ENCODE measurements around the gene TMEM38B.
A peak's percentile ranks its signal among the peaks of the same experiment; 100 is the strongest.

TMEM38B gene

GRCh38 chr9:105672711-105673234 lies 21.6 kb upstream of the TMEM38B start:
- POLR2A ChIA-PET: no interaction called here
- TF ChIP-seq, protein P1, sequence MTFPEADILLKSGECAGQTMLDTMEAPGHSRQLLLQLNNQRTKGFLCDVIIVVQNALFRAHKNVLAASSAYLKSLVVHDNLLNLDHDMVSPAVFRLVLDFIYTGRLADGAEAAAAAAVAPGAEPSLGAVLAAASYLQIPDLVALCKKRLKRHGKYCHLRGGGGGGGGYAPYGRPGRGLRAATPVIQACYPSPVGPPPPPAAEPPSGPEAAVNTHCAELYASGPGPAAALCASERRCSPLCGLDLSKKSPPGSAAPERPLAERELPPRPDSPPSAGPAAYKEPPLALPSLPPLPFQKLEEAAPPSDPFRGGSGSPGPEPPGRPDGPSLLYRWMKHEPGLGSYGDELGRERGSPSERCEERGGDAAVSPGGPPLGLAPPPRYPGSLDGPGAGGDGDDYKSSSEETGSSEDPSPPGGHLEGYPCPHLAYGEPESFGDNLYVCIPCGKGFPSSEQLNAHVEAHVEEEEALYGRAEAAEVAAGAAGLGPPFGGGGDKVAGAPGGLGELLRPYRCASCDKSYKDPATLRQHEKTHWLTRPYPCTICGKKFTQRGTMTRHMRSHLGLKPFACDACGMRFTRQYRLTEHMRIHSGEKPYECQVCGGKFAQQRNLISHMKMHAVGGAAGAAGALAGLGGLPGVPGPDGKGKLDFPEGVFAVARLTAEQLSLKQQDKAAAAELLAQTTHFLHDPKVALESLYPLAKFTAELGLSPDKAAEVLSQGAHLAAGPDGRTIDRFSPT (tag by site-specific recombination; IDR thresholded peaks at IDR 0.05): no peak
- TF ChIP-seq ZXDB (tag by site-specific recombination; IDR thresholded peaks at IDR 0.05) (0 out of 2 replicates have a peak, but pooled peaks have one; percentile 28), ZNF302 (tag by site-specific recombination; IDR thresholded peaks at IDR 0.05; ENCODE audit: low read depth) (no peak), ZNF596 (tag by site-specific recombination; IDR thresholded peaks at IDR 0.05) (no peak), ZNF558 (tag by site-specific recombination; IDR thresholded peaks at IDR 0.05) (no peak), ZNF16 (tag by site-specific recombination; IDR thresholded peaks at IDR 0.05; ENCODE audit: low read depth) (no peak), ZNF248 (tag by site-specific recombination; IDR thresholded peaks at IDR 0.05) (no peak), ZNF362 (tag by site-specific recombination; IDR thresholded peaks at IDR 0.05) (no peak), ZNF529 (tag by site-specific recombination; IDR thresholded peaks at IDR 0.05; ENCODE audit: insufficient replicate concordance) (no peak), ZNF146 (tag by site-specific recombination; IDR thresholded peaks at IDR 0.05) (no peak), CTCF (tag by site-specific recombination; IDR thresholded peaks at IDR 0.05) (no peak), KLF8 (tag by site-specific recombination; IDR thresholded peaks at IDR 0.05) (no peak), GLIS2 (tag by site-specific recombination; IDR thresholded peaks at IDR 0.05) (no peak), GLI2 (tag by site-specific recombination; IDR thresholded peaks at IDR 0.05; ENCODE audit: borderline replicate concordance, low read depth) (no peak), ZNF121 (tag by site-specific recombination; IDR thresholded peaks at IDR 0.05) (no peak), ZNF48 (tag by site-specific recombination; IDR thresholded peaks at IDR 0.05) (no peak), FEZF1 (tag by site-specific recombination; IDR thresholded peaks at IDR 0.05) (peak; percentile 87), RBAK (tag by site-specific recombination; IDR thresholded peaks at IDR 0.05) (no peak), KLF16 (tag by site-specific recombination; IDR thresholded peaks at IDR 0.05) (no peak), ZNF280D (tag by site-specific recombination; IDR thresholded peaks at IDR 0.05) (no peak), ZNF610 (tag by site-specific recombination; IDR thresholded peaks at IDR 0.05; ENCODE audit: borderline replicate concordance) (no peak), ZNF768 (tag by site-specific recombination; IDR thresholded peaks at IDR 0.05) (no peak), ZNF626 (tag by site-specific recombination; IDR thresholded peaks at IDR 0.05) (no peak), ZNF530 (tag by site-specific recombination; IDR thresholded peaks at IDR 0.05; ENCODE audit: low read depth) (no peak), OSR2 (tag by site-specific recombination; IDR thresholded peaks at IDR 0.05) (peak; percentile 45; the same call in 1 of the 2 replicates), ZNF501 (tag by site-specific recombination; IDR thresholded peaks at IDR 0.05) (no peak), ZNF221 (tag by site-specific recombination; IDR thresholded peaks at IDR 0.05; ENCODE audit: borderline replicate concordance) (no peak)
- TF ChIP-seq, protein P2, sequence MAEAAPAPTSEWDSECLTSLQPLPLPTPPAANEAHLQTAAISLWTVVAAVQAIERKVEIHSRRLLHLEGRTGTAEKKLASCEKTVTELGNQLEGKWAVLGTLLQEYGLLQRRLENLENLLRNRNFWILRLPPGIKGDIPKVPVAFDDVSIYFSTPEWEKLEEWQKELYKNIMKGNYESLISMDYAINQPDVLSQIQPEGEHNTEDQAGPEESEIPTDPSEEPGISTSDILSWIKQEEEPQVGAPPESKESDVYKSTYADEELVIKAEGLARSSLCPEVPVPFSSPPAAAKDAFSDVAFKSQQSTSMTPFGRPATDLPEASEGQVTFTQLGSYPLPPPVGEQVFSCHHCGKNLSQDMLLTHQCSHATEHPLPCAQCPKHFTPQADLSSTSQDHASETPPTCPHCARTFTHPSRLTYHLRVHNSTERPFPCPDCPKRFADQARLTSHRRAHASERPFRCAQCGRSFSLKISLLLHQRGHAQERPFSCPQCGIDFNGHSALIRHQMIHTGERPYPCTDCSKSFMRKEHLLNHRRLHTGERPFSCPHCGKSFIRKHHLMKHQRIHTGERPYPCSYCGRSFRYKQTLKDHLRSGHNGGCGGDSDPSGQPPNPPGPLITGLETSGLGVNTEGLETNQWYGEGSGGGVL (tag by site-specific recombination; IDR thresholded peaks at IDR 0.05): no peak
- TF ChIP-seq, protein P3, sequence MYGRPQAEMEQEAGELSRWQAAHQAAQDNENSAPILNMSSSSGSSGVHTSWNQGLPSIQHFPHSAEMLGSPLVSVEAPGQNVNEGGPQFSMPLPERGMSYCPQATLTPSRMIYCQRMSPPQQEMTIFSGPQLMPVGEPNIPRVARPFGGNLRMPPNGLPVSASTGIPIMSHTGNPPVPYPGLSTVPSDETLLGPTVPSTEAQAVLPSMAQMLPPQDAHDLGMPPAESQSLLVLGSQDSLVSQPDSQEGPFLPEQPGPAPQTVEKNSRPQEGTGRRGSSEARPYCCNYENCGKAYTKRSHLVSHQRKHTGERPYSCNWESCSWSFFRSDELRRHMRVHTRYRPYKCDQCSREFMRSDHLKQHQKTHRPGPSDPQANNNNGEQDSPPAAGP (tag by site-specific recombination; IDR thresholded peaks at IDR 0.05): no peak

More at GRCh38 chr9:105672711-105673234, 21.6 kb upstream of the TMEM38B start:
- CTCF ChIA-PET: interaction anchor here (0.6 kb wide), 1 partner anchor 862 kb away, joined by 3 read pairs; no protein-coding TSS in a partner anchor
- Histone ChIP-seq H3K36me3 (ENCODE audit: control insufficient read depth in 2 of 2, insufficient read depth in 1 of 2, low read length in 2 of 2) (no peaks in the 10 kb centered on the region), H3K27ac (ENCODE audit: extremely low read depth, low read depth, low read length) (no peak overlapping the region), H3K9me3 (ENCODE audit: control insufficient read depth, insufficient read depth, low read depth, low read length) (no peaks in the 10 kb centered on the region), H3K4me1 (ENCODE audit: control insufficient read depth, insufficient read depth, low read length) (no peaks in the 10 kb centered on the region), H3K4me3 (ENCODE audit: low read depth, low read length) (no peak overlapping the region)
